GM23248 (cell line): ENCODE data around the gene CUL2. TPM values are rescaled to one million over a fixed set of nuclear protein-coding genes. Genes with fewer than 3 reads are reported as not detected.

Source experiments
- DNase-seq: peaks from one replicate; pipeline ENCODE4 v3.0.0-alpha.2; 2015
- H2AFZ ChIP-seq: fragments of 200-600 bp; sonication (generic); 2 replicates; pipeline ENCODE4 v1.6.1; 2016; ENCODE audit warnings: antibody characterized with exemption
- H3F3A ChIP-seq: fragments of 200-600 bp; sonication (generic); 2 replicates; pipeline ENCODE4 v1.6.1; 2016; ENCODE audit warnings: mild to moderate bottlenecking, antibody characterized with exemption, mixed run types; ENCODE audit not compliant: insufficient read depth
- H3K27ac ChIP-seq: fragments of 200-600 bp; sonication (generic); 2 replicates; pipeline ENCODE4 v1.5.1; 2016; ENCODE audit warnings: mild to moderate bottlenecking
- H3K27me3 ChIP-seq: fragments of 200-600 bp; sonication (generic); replicated peaks from 2 replicates; pipeline ENCODE4 v1.6.1; 2016; ENCODE audit warnings: mild to moderate bottlenecking; ENCODE audit not compliant: insufficient read depth
- H3K36me3 ChIP-seq: fragments of 200-600 bp; sonication (generic); 2 replicates; pipeline ENCODE4 v1.6.1; 2016; ENCODE audit warnings: low read depth, mild to moderate bottlenecking
- H3K4me1 ChIP-seq: fragments of 200-600 bp; sonication (generic); 2 replicates; pipeline ENCODE4 v1.6.1; 2016; ENCODE audit warnings: mild to moderate bottlenecking; ENCODE audit not compliant: insufficient read depth
- H3K4me2 ChIP-seq: fragments of 200-600 bp; sonication (generic); one replicate; pipeline ENCODE4 v1.6.1; 2016; ENCODE audit warnings: mild to moderate bottlenecking; ENCODE audit not compliant: unreplicated experiment
- H3K4me3 ChIP-seq: fragments of 200-600 bp; sonication (generic); 2 replicates; pipeline ENCODE4 v1.5.1; 2016; ENCODE audit warnings: mild to moderate bottlenecking
- H3K79me2 ChIP-seq: fragments of 200-600 bp; sonication (generic); 2 replicates; pipeline ENCODE4 v1.6.1; 2016; ENCODE audit warnings: mild to moderate bottlenecking; ENCODE audit not compliant: insufficient read depth
- H3K9ac ChIP-seq: fragments of 200-600 bp; sonication (generic); 2 replicates; pipeline ENCODE4 v1.6.1; 2016; ENCODE audit warnings: mild to moderate bottlenecking
- H3K9me2 ChIP-seq: fragments of 200-600 bp; sonication (generic); 2 replicates; pipeline ENCODE4 v1.6.1; 2016; ENCODE audit warnings: mixed run types, mild to moderate bottlenecking, moderate library complexity; ENCODE audit not compliant: insufficient read depth
- H3K9me3 ChIP-seq: fragments of 200-600 bp; sonication (generic); one replicate; pipeline ENCODE4 v1.6.1; 2017; ENCODE audit warnings: low read depth
- H4K20me1 ChIP-seq: fragments of 200-600 bp; sonication (generic); 2 replicates; pipeline ENCODE4 v1.6.0; 2016; ENCODE audit not compliant: insufficient read depth
- EZH2 ChIP-seq: fragments of 200-600 bp; sonication (generic); IDR thresholded peaks from 2 replicates; pipeline ENCODE4 v1.6.1; 2018; ENCODE audit warnings: antibody characterized with exemption, mild to moderate bottlenecking; ENCODE audit not compliant: insufficient read depth, poor library complexity, severe bottlenecking
- EZH2phosphoT487 ChIP-seq: fragments of 200-600 bp; sonication (generic); IDR thresholded peaks from 2 replicates; pipeline ENCODE4 v1.6.1; 2018; ENCODE audit warnings: antibody characterized with exemption, moderate library complexity, mild to moderate bottlenecking, low read depth; ENCODE audit not compliant: insufficient read depth
- WGBS, 2 experiments: methylation state at CpG; one replicate each; pipeline ENCODE4 v1.1.6; 2015 to 2017; ENCODE audit warnings: low lambda C conversion rate in 2 of 2, low coverage in 1 of 2; ENCODE audit errors: missing lambda C conversion rate in 2 of 2; 5-methylcytosine and 5-hydroxymethylcytosine counted together
- in situ Hi-C: fragments of 300-500 bp; cut with MboI; formaldehyde crosslinking; loops from 2 replicates; pipeline ENCODE4 v1.15.0; 2020
- polyA plus RNA-seq: library from polyadenylated mRNA; unstranded; fragments of >200 nt; fragmentation: Nextera tagmentation; extraction: Ambion mirVana; gene quantifications from 2 replicates; pipeline ENCODE4 v1.2.1, GENCODE V29; 2016
- total RNA-seq: library from RNA; depleted of rRNA; stranded (reverse); fragments of >200 nt; shearing (Covaris generic); gene quantifications from 2 replicates; pipeline ENCODE4 v1.2.3, GENCODE V29; 2014; rRNA removed

The CUL2 gene
- total RNA-seq: 29.7 and 35.3 TPM in 2 replicates
- polyA plus RNA-seq: 50.5 and 52.1 TPM in 2 replicates

DNA sequence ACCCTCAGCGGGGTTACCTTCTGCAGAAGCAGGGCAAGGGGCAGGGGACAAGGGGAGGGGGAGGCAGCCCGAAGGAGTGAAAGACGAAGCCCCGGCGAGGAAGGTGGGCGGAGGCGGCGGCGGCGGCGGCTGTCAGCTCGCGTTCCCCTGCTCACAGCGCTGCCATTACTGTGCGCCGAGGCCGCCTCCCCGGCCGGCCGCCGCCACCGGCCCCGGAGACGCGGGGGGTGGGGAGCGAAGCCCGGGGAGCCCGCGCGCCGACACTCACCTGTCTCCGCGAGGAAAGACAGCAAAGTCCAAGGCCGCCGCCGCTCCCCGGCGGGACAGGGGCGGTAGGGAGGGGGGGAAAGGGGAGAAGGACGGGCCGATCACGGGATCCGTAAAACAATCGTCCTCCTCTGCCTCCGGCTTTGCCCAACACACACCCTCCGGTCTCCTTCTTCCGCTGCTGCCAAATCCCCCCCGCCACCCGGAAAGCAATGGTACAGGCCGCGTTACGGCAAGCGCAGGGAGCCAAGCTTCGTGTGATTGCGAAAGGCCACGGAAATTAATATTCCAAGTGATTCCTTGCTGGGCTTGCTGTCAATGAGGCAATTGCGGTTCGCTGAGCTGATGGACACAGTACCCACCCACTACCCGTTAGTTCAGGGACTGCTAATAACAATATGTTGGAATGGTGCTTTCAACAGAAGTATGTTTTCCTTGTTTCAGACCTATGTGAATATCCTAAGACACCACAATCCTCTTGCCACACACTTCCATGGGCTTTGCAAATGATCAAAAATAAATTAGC is at the start of gene CUL2:
Gene CUL2, minus strand, starts transcription at position 180 of the 793 bp plus-strand sequence. CDS start 19,024 bp downstream, outside the sequence.
- peak within 1 kb of the TSS; percentile 51 for H3K27ac ChIP-seq
- peaks cover 48% of the 10 kb centered on the region for H3K79me2 ChIP-seq
- H3K4me3 ChIP-seq: peak within 1 kb of the TSS; percentile 85
- 0 to 1% methylated on average over 12 to 35 of the region's 59 CpGs for WGBS, 2 experiments
- peak within 1 kb of the TSS; percentile 86 for H3K9ac ChIP-seq
- no peaks in the 10 kb centered on the region for H3K36me3 ChIP-seq
- no peaks in the 10 kb centered on the region for H3K9me2 ChIP-seq
- H3F3A ChIP-seq: no peaks in the 10 kb centered on the region
- no peaks in the 10 kb centered on the region for H3K27me3 ChIP-seq
- H2AFZ ChIP-seq: peak within 1 kb of the TSS; percentile 86
- H3K4me1 ChIP-seq: peaks cover 15% of the 10 kb centered on the region; the same call in 1 of the 2 replicates
- in situ Hi-C loops: no loop called here
- H4K20me1 ChIP-seq: no peaks in the 10 kb centered on the region
- DNase-seq: peak; percentile 97
- H3K4me2 ChIP-seq: peak within 1 kb of the TSS; percentile 94
- H3K9me3 ChIP-seq: no peaks in the 10 kb centered on the region
- TF ChIP-seq EZH2phosphoT487 (no peak), EZH2 (no peak)

GRCh38 chr10:35136263-35136815 is 46.2 kb upstream of the CUL2 start:
- no peak for DNase-seq
- Histone ChIP-seq H3K4me1 (peaks cover 12% of the 10 kb centered on the region), H2AFZ (peak overlapping the region; percentile 7; the same call in 1 of the 2 replicates), H3K9ac (no peak overlapping the region), H3K27me3 (no peaks in the 10 kb centered on the region), H3K4me2 (peak overlapping the region; percentile 30), H4K20me1 (no peaks in the 10 kb centered on the region), H3K36me3 (no peaks in the 10 kb centered on the region), H3K27ac (no peak overlapping the region), H3K9me2 (no peaks in the 10 kb centered on the region), H3F3A (peaks cover 19% of the 10 kb centered on the region), H3K79me2 (peaks cover 44% of the 10 kb centered on the region; the same call in 1 of the 2 replicates), H3K9me3 (no peaks in the 10 kb centered on the region), H3K4me3 (no peak overlapping the region)
- in situ Hi-C loops: no loop called here
- 62 to 72% methylated on average over 4 of the region's 4 CpGs for WGBS, 2 experiments
- TF ChIP-seq EZH2phosphoT487 (no peak), EZH2 (no peak)

DNA sequence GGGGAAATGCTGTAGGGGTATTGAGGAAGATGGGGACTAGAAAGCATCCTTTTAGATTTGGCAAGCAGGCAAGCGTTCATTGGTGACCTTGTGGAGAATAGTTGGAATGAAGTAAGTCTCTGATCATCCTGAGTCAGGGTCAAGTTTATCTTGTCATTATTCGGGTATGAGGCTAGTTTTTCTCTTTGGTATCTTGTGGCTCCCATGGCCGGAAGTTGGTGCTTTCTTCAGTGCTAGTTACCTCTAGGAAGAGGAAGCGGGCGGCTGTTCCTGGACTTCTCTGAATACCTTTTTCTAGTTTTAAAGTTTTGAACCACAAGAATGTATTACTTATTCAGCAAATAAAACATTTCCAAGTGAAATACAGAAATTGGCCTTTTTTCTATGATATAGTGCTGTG is 45.7 kb upstream of the CUL2 start:
- H3K79me2 ChIP-seq: peaks cover 42% of the 10 kb centered on the region; the same call in 1 of the 2 replicates
- H3K4me1 ChIP-seq: peaks cover 12% of the 10 kb centered on the region
- H3K9me2 ChIP-seq: no peaks in the 10 kb centered on the region
- no peaks in the 10 kb centered on the region for H4K20me1 ChIP-seq
- no peaks in the 10 kb centered on the region for H3K27me3 ChIP-seq
- in situ Hi-C loops: no loop called here
- H3K9ac ChIP-seq: no peak overlapping the region
- no peak overlapping the region for H3K4me3 ChIP-seq
- H3K36me3 ChIP-seq: no peaks in the 10 kb centered on the region
- WGBS, 2 experiments: 62 to 68% methylated on average over 5 of the region's 5 CpGs
- peak; percentile 42 for DNase-seq
- no peaks in the 10 kb centered on the region for H3K9me3 ChIP-seq
- H3K4me2 ChIP-seq: peak overlapping the region; percentile 30
- no peak overlapping the region for H3K27ac ChIP-seq
- peaks cover 21% of the 10 kb centered on the region for H3F3A ChIP-seq
- peak overlapping the region; percentile 7; the same call in 1 of the 2 replicates for H2AFZ ChIP-seq
- TF ChIP-seq EZH2 (no peak), EZH2phosphoT487 (no peak)

- Histone ChIP-seq H3K27me3 (no peaks in the 10 kb centered on the region), H4K20me1 (no peaks in the 10 kb centered on the region), H3K27ac (no peak overlapping the region), H3K4me1 (peaks cover 23% of the 10 kb centered on the region), H2AFZ (no peak overlapping the region), H3K9me3 (no peaks in the 10 kb centered on the region), H3K36me3 (no peaks in the 10 kb centered on the region), H3K4me3 (no peak overlapping the region), H3F3A (peaks cover 28% of the 10 kb centered on the region), H3K9ac (no peak overlapping the region), H3K4me2 (no peak overlapping the region), H3K9me2 (no peaks in the 10 kb centered on the region), H3K79me2 (peaks cover 49% of the 10 kb centered on the region)
- no peak for TF ChIP-seq EZH2phosphoT487
- TF ChIP-seq EZH2: no peak
- in situ Hi-C loops: no loop called here
- 97 to 100% methylated on average over 1 of the region's 1 CpG for WGBS, 2 experiments
- DNase-seq: no peak
Observed at GRCh38 chr10:35133586-35133985, 43.4 kb upstream of the CUL2 start.
